Thyroid gland (tissue), 4 donors: Measurements from ENCODE around the gene PMEPA1. TPM values are rescaled to one million over a fixed set of nuclear protein-coding genes. Genes with fewer than 3 reads are reported as not detected.

Experiments
- DNase-seq, 2 donors: peaks; one replicate each; pipeline ENCODE4 v3.0.0-alpha.2; 2019
- H3K27ac ChIP-seq, 3 donors: fragments of 200-600 bp; sonication (generic); 1 replicate in 2 of 3; 2 replicates in 1 of 3; pipeline ENCODE4 v1.5.1; 2016 to 2019; ENCODE audit warnings: mild to moderate bottlenecking in 1 of 3, moderate library complexity in 1 of 3
- H3K27me3 ChIP-seq: fragments of 200-600 bp; sonication (generic); one replicate; pipeline ENCODE4 v1.5.1; 2019
- H3K36me3 ChIP-seq, 2 donors: fragments of 200-600 bp; sonication (generic); one replicate each; pipeline ENCODE4 v1.5.1; 2016 to 2019
- H3K4me1 ChIP-seq, 2 donors: fragments of 200-600 bp; sonication (generic); one replicate each; pipeline ENCODE4 v1.5.1; 2017 to 2019
- H3K4me3 ChIP-seq, 3 donors: fragments of 200-600 bp; sonication (generic); replicated peaks in 1 of 3; 1 replicate in 2 of 3; 2 replicates in 1 of 3; pipeline ENCODE4 v1.5.1; 2016; ENCODE audit warnings: mild to moderate bottlenecking in 1 of 3
- H3K9me3 ChIP-seq: fragments of 200-600 bp; sonication (generic); one replicate; pipeline ENCODE4 v1.5.1; 2017
- POLR2A ChIP-seq, 2 donors: fragments of 450-650 bp; IDR thresholded peaks; one replicate each; pipeline ENCODE4 v1.6.1; 2017; ENCODE audit warnings: antibody characterized with exemption in 2 of 2, mild to moderate bottlenecking in 2 of 2, moderate library complexity in 1 of 2
- WGBS, 2 donors: methylation state at CpG; one replicate each; pipeline ENCODE4 v1.1.5; 2017; 5-methylcytosine and 5-hydroxymethylcytosine counted together
- intact Hi-C: fragments of 100-400 bp; cut with DNase I; formaldehyde crosslinking; loops from one replicate; pipeline ENCODE4 v1.15.1; 2023
- total RNA-seq, 4 donors: library from RNA; depleted of rRNA; stranded (reverse); fragments of >200 nt; gene quantifications; one replicate each; pipeline ENCODE4 v1.2.3, GENCODE V29; 2016
- TF ChIP-seq, protein P1 (sequence below), 6 experiments: fragments of 200-600 bp in 3 of 6; fragments of 450-650 bp in 3 of 6; sonication (generic) in 3 of 6; IDR thresholded peaks; one replicate each; pipeline ENCODE4 v1.5.1; 2016 to 2019; ENCODE audit warnings: antibody characterized with exemption in 6 of 6, mild to moderate bottlenecking in 2 of 6, inconsistent platforms in 1 of 6, moderate library complexity in 1 of 6

The PMEPA1 gene
- total RNA-seq, 4 donors from 2014 or later, result 6.5 to 12.6 (median 8.3) TPM

GRCh38 chr20:57737349-57737748 is 27.5 kb upstream of the PMEPA1 start:
- no peak overlapping the region for H3K27ac ChIP-seq
- DNase-seq, result no peak
- WGBS, 2 donors, result 71 to 73% methylated on average over 4 of the region's 4 CpGs

GRCh38 chr20:57736738-57737347 is 27.0 kb upstream of the PMEPA1 start:
- intact Hi-C loops, result no loop called here
- TF ChIP-seq, protein P1, sequence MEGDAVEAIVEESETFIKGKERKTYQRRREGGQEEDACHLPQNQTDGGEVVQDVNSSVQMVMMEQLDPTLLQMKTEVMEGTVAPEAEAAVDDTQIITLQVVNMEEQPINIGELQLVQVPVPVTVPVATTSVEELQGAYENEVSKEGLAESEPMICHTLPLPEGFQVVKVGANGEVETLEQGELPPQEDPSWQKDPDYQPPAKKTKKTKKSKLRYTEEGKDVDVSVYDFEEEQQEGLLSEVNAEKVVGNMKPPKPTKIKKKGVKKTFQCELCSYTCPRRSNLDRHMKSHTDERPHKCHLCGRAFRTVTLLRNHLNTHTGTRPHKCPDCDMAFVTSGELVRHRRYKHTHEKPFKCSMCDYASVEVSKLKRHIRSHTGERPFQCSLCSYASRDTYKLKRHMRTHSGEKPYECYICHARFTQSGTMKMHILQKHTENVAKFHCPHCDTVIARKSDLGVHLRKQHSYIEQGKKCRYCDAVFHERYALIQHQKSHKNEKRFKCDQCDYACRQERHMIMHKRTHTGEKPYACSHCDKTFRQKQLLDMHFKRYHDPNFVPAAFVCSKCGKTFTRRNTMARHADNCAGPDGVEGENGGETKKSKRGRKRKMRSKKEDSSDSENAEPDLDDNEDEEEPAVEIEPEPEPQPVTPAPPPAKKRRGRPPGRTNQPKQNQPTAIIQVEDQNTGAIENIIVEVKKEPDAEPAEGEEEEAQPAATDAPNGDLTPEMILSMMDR (IDR thresholded peaks at IDR 0.05), result no peak
- whole genome bisulfite sequencing, 2 donors, result 36 to 37% methylated on average over 10 of the region's 10 CpGs
- no peaks in the 10 kb centered on the region for H3K9me3 ChIP-seq
- H3K4me1 ChIP-seq, result no peaks in the 10 kb centered on the region
- H3K27ac ChIP-seq, result no peak overlapping the region
- no peaks in the 10 kb centered on the region for H3K27me3 ChIP-seq
- no peak overlapping the region for H3K4me3 ChIP-seq
- no peaks in the 10 kb centered on the region for H3K36me3 ChIP-seq
- peak in 1 of 2 donors; percentile 7 for DNase-seq

More at GRCh38 chr20:57737349-57737748, 27.5 kb upstream of the PMEPA1 start:
- no peaks in the 10 kb centered on the region for H3K27me3 ChIP-seq
- TF ChIP-seq POLR2A (IDR thresholded peaks at IDR 0.05), result no peak
- TF ChIP-seq, protein P1 (IDR thresholded peaks at IDR 0.05), result no peak
- H3K36me3 ChIP-seq, result no peaks in the 10 kb centered on the region
- no peak overlapping the region for H3K4me3 ChIP-seq
- intact Hi-C loops, result no loop called here
- no peaks in the 10 kb centered on the region for H3K9me3 ChIP-seq
- H3K4me1 ChIP-seq, result no peaks in the 10 kb centered on the region

DNA sequence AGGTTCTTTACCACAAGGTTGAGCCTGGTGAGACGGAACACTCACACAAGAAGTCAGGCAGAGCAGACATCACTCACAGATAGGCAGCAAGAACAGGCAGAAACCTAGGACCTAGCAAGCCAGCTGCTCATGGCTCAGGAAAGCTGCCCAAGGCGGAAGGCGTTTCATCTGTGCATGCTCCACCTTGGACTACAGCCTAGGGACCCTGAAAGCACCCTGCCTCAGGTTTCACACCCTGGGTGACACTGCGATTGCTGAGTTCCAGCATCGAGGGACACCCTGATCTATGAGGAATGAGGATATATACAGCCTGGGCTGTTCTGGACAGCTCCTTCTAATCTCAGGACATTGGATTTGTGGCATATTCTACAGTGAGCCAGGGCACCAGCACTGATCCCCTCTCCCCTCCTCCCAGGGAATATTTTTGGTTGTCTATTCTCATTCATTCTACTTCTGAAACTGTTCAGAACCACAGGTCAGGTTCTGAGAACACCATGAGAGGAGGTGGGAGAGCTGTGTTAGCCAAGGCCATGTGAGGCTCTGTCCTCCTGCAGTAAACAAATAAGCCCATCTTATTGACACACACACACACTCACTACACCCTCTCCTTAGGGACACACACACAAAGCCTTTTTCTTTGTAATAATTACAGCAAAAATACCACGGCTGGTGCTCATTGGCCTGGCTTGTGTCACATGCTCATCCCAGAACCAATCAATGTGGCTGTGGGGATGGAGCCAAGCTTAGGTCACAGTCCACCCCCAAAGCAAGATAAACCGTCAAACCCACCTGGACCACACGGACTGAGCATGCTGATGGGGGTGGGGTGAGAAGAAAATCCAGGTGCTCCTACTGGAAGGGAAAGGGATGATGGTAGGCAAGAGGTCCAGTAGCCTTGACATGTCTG is 26.3 kb upstream of the PMEPA1 start:
- Histone ChIP-seq H3K4me1 (no peaks in the 10 kb centered on the region), H3K27ac (no peak overlapping the region), H3K36me3 (no peaks in the 10 kb centered on the region), H3K4me3 (no peak overlapping the region), H3K9me3 (no peaks in the 10 kb centered on the region), H3K27me3 (no peaks in the 10 kb centered on the region)
- 63 to 66% methylated on average over 8 of the region's 8 CpGs for WGBS, 2 donors
- intact Hi-C loops, result no loop called here
- no peak for TF ChIP-seq POLR2A (IDR thresholded peaks at IDR 0.05)
- TF ChIP-seq, protein P1 (IDR thresholded peaks at IDR 0.05), result no peak
- DNase-seq, result no peak

DNA sequence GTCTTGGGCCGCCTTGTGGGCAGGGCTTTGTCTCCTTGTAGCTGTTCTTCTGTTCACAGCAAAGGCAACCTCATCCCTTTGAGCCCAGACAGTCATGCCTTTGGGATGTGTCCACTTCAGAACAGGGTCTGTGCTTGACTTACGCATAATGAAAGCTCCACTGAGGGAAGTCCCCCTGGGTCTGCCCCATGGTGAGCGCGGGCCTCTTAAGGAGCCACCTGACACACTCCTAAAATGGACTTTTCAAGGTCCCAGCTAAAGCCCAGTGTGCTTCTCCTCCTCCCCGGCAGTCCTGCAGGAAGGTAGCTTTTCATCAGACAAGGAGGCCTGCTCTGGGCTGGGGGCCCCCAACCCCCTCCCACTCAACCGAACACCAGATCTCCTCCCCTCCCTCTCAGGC is 24.9 kb upstream of the PMEPA1 start:
- no peak for DNase-seq
- Histone ChIP-seq H3K9me3 (no peaks in the 10 kb centered on the region), H3K4me1 (no peaks in the 10 kb centered on the region), H3K27ac (no peak overlapping the region), H3K4me3 (no peak overlapping the region), H3K27me3 (no peaks in the 10 kb centered on the region), H3K36me3 (no peaks in the 10 kb centered on the region)
- TF ChIP-seq, protein P1 (IDR thresholded peaks at IDR 0.05), result no peak
- TF ChIP-seq POLR2A (IDR thresholded peaks at IDR 0.05), result no peak
- intact Hi-C loops, result no loop called here
- WGBS, 2 donors, result 79 to 85% methylated on average over 6 of the region's 6 CpGs

DNA sequence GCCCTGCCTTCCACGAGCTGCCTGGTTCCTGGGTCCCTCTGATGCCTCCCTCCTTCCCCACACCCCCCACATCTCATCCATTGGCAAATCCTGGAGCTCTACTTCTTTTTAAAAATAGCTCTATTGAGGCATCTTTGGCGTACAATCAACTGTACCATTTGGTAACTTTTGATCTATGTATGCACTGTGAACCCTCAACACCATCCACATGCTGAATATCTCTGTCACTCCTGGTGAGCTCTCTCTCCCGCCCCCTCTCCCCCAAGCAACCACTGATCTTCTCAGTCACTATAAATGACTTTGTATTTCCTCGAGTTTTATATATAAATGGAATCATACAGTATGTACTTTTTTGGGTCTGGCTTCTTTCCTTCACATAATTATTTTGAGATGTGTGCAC is 22.4 kb upstream of the PMEPA1 start:
- no peak overlapping the region for H3K27ac ChIP-seq
- DNase-seq, result no peak
- no peaks in the 10 kb centered on the region for H3K4me1 ChIP-seq
- TF ChIP-seq, protein P1 (IDR thresholded peaks at IDR 0.05), result no peak
- TF ChIP-seq POLR2A (IDR thresholded peaks at IDR 0.05), result no peak
- intact Hi-C loops, result no loop called here
- H3K9me3 ChIP-seq, result no peaks in the 10 kb centered on the region
- H3K36me3 ChIP-seq, result no peaks in the 10 kb centered on the region
- H3K4me3 ChIP-seq, result no peak overlapping the region
- WGBS, 2 donors, result 77 to 83% methylated on average over 4 of the region's 4 CpGs
- no peaks in the 10 kb centered on the region for H3K27me3 ChIP-seq
